ENCODE measurements around the gene SSPN. TPM values are rescaled to one million over a fixed set of nuclear protein-coding genes. Genes with fewer than 3 reads are reported as not detected.

The SSPN gene
- total RNA-seq, 1 experiment from 2014 or later = 11.9 TPM

DNA sequence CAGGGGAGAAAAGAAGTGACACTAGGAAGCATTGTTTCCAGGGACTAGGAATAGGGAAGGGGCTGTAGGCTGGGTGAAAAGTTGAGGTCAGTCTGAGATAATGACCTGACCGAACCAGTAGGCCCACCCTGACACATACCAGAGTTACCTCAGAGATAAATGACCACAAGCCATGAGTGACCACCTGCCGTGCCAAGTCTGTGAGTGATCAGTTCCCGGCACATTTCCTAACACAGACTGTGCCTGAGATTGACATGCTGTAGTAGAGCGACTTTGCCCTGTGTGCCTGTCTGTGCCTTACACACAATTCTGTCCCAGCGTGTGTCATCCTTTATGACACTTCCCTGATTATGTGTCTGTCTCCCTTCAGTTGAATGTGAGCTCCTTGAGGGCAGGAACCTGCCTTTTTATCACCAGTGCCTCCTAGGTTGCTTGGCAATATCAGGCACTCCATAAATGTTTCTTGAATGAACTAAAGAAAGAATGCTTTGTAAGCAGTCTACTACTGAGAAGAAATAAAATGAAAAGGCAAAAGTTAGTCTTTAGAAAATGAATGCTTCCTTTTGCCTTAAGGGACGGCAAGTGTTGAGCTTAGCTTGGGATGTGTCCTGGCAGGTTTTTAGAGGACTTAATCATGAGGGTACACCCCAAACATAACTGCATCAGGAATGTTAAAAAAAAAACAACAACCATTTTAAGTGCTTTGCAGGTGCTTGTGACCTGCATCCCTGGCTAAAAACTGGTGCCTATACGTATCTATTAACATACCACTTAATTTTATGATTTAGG, 9.6 kb upstream of the SSPN start:
- no peak overlapping the region for H3K27ac ChIP-seq (ENCODE audit: low read length)
- ChIA-PET POLR2A (ENCODE audit: unreplicated experiment) (no interaction called here), CTCF (no interaction called here)
- no peaks in the 10 kb centered on the region for H3K79me2 ChIP-seq (ENCODE audit: low read length)
- no peaks in the 10 kb centered on the region for H4K20me1 ChIP-seq (ENCODE audit: low read length)
- peaks cover 20% of the 10 kb centered on the region for H3K4me1 ChIP-seq (ENCODE audit: insufficient read depth, low read length)
- H3K36me3 ChIP-seq (ENCODE audit: low read depth, low read length) = no peaks in the 10 kb centered on the region
- DNase-seq (no peak), ATAC-seq (no peak)
- H3K9me3 ChIP-seq (ENCODE audit: low read length) = no peaks in the 10 kb centered on the region
- H3K4me3 ChIP-seq (ENCODE audit: low read length) = no peak overlapping the region
- no peaks in the 10 kb centered on the region for H3F3A ChIP-seq (ENCODE audit: low read length, unreplicated experiment)
- no peak overlapping the region for H2AFZ ChIP-seq (ENCODE audit: low read length)
- TF ChIP-seq, protein P1, sequence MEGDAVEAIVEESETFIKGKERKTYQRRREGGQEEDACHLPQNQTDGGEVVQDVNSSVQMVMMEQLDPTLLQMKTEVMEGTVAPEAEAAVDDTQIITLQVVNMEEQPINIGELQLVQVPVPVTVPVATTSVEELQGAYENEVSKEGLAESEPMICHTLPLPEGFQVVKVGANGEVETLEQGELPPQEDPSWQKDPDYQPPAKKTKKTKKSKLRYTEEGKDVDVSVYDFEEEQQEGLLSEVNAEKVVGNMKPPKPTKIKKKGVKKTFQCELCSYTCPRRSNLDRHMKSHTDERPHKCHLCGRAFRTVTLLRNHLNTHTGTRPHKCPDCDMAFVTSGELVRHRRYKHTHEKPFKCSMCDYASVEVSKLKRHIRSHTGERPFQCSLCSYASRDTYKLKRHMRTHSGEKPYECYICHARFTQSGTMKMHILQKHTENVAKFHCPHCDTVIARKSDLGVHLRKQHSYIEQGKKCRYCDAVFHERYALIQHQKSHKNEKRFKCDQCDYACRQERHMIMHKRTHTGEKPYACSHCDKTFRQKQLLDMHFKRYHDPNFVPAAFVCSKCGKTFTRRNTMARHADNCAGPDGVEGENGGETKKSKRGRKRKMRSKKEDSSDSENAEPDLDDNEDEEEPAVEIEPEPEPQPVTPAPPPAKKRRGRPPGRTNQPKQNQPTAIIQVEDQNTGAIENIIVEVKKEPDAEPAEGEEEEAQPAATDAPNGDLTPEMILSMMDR (conservative IDR thresholded peaks at IDR 0.05; ENCODE audit: low read depth, low read length) = no peak
- TF ChIP-seq EZH2 (IDR thresholded peaks at IDR 0.05; ENCODE audit: low read length, unreplicated experiment) = no peak
- TF ChIP-seq EZH2phosphoT487 (IDR thresholded peaks at IDR 0.05; ENCODE audit: borderline replicate concordance, low read length) = no peak
- intact Hi-C loops (cut with micrococcal nuclease) = no loop called here
- no peaks in the 10 kb centered on the region for H3K27me3 ChIP-seq (ENCODE audit: low read length)
- no peaks in the 10 kb centered on the region; the same call in 1 of the 2 replicates for H3K9me2 ChIP-seq (replicated peaks; ENCODE audit: low read length)
- H3K4me2 ChIP-seq (ENCODE audit: low read length) = no peak overlapping the region
- no peak overlapping the region for H3K9ac ChIP-seq (ENCODE audit: low read length)
- BruUV-seq (replicated peaks) = no TSS peak

DNA sequence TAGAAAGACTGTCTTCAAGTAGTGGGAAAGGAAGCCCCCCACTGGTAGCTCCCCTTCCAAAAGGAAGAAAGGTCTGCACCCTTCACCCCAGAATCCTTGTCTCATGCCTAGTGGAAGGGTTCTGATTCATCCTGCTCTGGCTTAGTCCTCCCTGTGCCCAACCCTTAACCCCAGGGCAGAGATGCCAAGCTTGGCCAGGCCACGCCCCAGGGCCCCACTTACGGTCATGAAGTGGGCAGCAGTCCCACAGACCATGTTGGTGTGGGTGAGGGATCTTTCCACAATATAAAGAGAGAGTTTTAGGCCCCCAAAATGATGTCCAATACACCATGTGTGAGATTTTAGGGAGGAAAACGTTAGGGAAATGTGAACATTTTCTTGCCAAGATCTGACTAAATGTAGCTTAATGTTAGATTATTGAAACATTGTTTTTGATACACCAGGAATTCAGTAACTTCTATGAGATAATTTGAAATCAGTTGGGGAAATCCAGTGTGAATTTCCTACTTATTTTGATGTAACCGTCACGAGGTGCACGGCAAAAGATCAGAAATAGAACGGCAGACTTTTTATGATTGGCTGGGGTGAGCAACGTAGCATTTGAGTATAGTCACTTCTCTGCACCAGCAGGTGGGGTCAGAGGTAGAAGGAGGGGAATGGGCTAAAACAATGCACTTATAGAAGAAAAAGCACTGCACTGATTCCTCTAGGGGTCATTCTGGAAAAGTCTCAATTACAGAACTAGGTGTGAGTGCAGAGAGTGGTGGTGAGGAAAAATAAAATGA, 8.2 kb upstream of the SSPN start:
- no peak overlapping the region for H3K4me2 ChIP-seq (ENCODE audit: low read length)
- no peak for DNase-seq
- CTCF ChIA-PET = no interaction called here
- peaks cover 20% of the 10 kb centered on the region for H3K4me1 ChIP-seq (ENCODE audit: insufficient read depth, low read length)
- H3K9me2 ChIP-seq (replicated peaks; ENCODE audit: low read length) = no peaks in the 10 kb centered on the region; the same call in 1 of the 2 replicates
- H3F3A ChIP-seq (ENCODE audit: low read length, unreplicated experiment) = no peaks in the 10 kb centered on the region
- no peaks in the 10 kb centered on the region for H3K36me3 ChIP-seq (ENCODE audit: low read depth, low read length)
- no peaks in the 10 kb centered on the region for H3K79me2 ChIP-seq (ENCODE audit: low read length)
- no peak overlapping the region for H3K4me3 ChIP-seq (ENCODE audit: low read length)
- POLR2A ChIA-PET (ENCODE audit: unreplicated experiment) = interaction anchor here (0.7 kb wide), 1 partner anchor 271 kb away, joined by 3 read pairs; no protein-coding TSS in a partner anchor
- BruUV-seq (replicated peaks) = no TSS peak
- no peaks in the 10 kb centered on the region for H3K27me3 ChIP-seq (ENCODE audit: low read length)
- H3K9ac ChIP-seq (ENCODE audit: low read length) = no peak overlapping the region
- H4K20me1 ChIP-seq (ENCODE audit: low read length) = no peaks in the 10 kb centered on the region
- no peaks in the 10 kb centered on the region for H3K9me3 ChIP-seq (ENCODE audit: low read length)
- H2AFZ ChIP-seq (ENCODE audit: low read length) = no peak overlapping the region
- peak; percentile 54 for ATAC-seq
- TF ChIP-seq EZH2phosphoT487 (IDR thresholded peaks at IDR 0.05; ENCODE audit: borderline replicate concordance, low read length) = no peak
- TF ChIP-seq, protein P1 (conservative IDR thresholded peaks at IDR 0.05; ENCODE audit: low read depth, low read length) = peak; percentile 41
- H3K27ac ChIP-seq (ENCODE audit: low read length) = no peak overlapping the region
- intact Hi-C loops (cut with micrococcal nuclease) = no loop called here
